Neural progenitor cell (in vitro differentiated cells): ENCODE measurements around the gene TMEFF2. TPM values are rescaled to one million over a fixed set of nuclear protein-coding genes. Genes with fewer than 3 reads are reported as not detected.

Experiments used
- DNase-seq: peaks from one replicate; pipeline ENCODE4 v3.0.0-alpha.2; 2016; ENCODE audit warnings: low spot score
- H2AFZ ChIP-seq: fragments of 200-600 bp; sonication (generic); replicated peaks from 2 replicates; pipeline ENCODE4 v1.6.1; 2016; ENCODE audit warnings: antibody characterized with exemption
- H3F3A ChIP-seq: fragments of 200-600 bp; sonication (generic); 2 replicates; pipeline ENCODE4 v1.6.1; 2016; ENCODE audit warnings: antibody characterized with exemption, low read depth
- H3K27ac ChIP-seq: fragments of 200-600 bp; sonication (generic); 2 replicates; pipeline ENCODE4 v1.5.1; 2016; ENCODE audit warnings: mild to moderate bottlenecking
- H3K27me3 ChIP-seq: fragments of 200-600 bp; sonication (generic); 2 replicates; pipeline ENCODE4 v1.6.1; 2016; ENCODE audit warnings: mild to moderate bottlenecking, moderate library complexity
- H3K36me3 ChIP-seq: fragments of 200-600 bp; sonication (generic); 2 replicates; pipeline ENCODE4 v1.5.1; 2016
- H3K4me1 ChIP-seq: fragments of 200-600 bp; sonication (generic); 2 replicates; pipeline ENCODE4 v1.6.1; 2016; ENCODE audit warnings: mixed run types
- H3K4me2 ChIP-seq: fragments of 200-600 bp; sonication (generic); 2 replicates; pipeline ENCODE4 v1.6.1; 2016
- H3K4me3 ChIP-seq: fragments of 200-600 bp; sonication (generic); 2 replicates; pipeline ENCODE4 v1.5.1; 2016
- H3K79me2 ChIP-seq: fragments of 200-600 bp; sonication (generic); 2 replicates; pipeline ENCODE4 v1.6.1; 2016; ENCODE audit warnings: low read depth
- H3K9ac ChIP-seq: fragments of 200-600 bp; sonication (generic); 2 replicates; pipeline ENCODE4 v1.6.1; 2016
- H3K9me3 ChIP-seq: fragments of 200-600 bp; sonication (generic); 2 replicates; pipeline ENCODE4 v1.5.1; 2016; ENCODE audit warnings: low read depth
- H4K20me1 ChIP-seq: fragments of 200-600 bp; sonication (generic); 2 replicates; pipeline ENCODE4 v1.6.1; 2016; ENCODE audit warnings: low read depth
- H3K27ac Mint-ChIP-seq: 3 replicates; pipeline ENCODE4 v1.8.0; 2021; ENCODE audit warnings: mixed read lengths
- H3K27me3 Mint-ChIP-seq: 2 replicates; pipeline ENCODE4 v1.8.0; 2022; ENCODE audit warnings: low read depth, mild to moderate bottlenecking, inconsistent platforms, moderate library complexity, mixed read lengths; ENCODE audit not compliant: insufficient read depth
- H3K36me3 Mint-ChIP-seq: 3 replicates; pipeline ENCODE4 v1.8.0; 2021; ENCODE audit warnings: mixed read lengths
- H3K4me1 Mint-ChIP-seq: 3 replicates; pipeline ENCODE4 v1.8.0; 2021; ENCODE audit warnings: mixed read lengths
- H3K4me3 Mint-ChIP-seq: 3 replicates; pipeline ENCODE4 v1.8.0; 2021; ENCODE audit warnings: mild to moderate bottlenecking, moderate library complexity, mixed read lengths
- H3K9me3 Mint-ChIP-seq: 3 replicates; pipeline ENCODE4 v1.8.0; 2020; ENCODE audit warnings: mixed read lengths
- EZH2 ChIP-seq: fragments of 200-600 bp; sonication (generic); IDR thresholded peaks from 2 replicates; pipeline ENCODE4 v1.6.1; 2017; ENCODE audit warnings: antibody characterized with exemption, mild to moderate bottlenecking, moderate library complexity
- EZH2phosphoT487 ChIP-seq: fragments of 200-600 bp; sonication (generic); IDR thresholded peaks from 2 replicates; pipeline ENCODE4 v1.6.1; 2017; ENCODE audit warnings: antibody characterized with exemption
- total RNA-seq: library from RNA; depleted of rRNA; stranded (reverse); fragments of >200 nt; gene quantifications from 2 replicates; pipeline ENCODE4 v1.2.3, GENCODE V29; 2015; ENCODE audit warnings: low replicate concordance
- TF ChIP-seq, protein P1 (sequence below): fragments of 200-600 bp; sonication (generic); IDR thresholded peaks from 2 replicates; pipeline ENCODE4 v1.5.1; 2017; ENCODE audit warnings: antibody characterized with exemption, mild to moderate bottlenecking

TMEFF2 gene
- total RNA-seq, 1 donor from 2014 or later, result 1.7 TPM

DNA sequence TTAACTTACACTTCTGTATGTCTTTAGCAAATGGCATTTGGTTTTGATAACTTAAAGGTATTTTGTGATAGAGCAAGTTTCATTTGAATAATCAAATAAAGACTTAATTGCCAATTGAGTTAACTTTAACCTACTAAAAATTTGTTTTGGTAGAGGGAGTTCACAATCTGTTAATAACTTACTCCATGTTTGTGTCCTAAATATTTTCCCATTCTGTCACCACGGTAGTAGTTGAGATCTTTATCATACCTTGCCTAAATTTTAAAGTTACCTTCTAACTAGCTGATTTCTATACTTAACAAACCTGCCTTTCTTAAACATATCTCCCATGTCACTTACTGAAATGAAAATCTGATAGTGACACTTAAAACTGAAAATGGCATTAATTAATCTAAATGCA lies 127.1 kb downstream of the TMEFF2 start:
- no peaks in the 10 kb centered on the region for H3K27me3 ChIP-seq
- no peak overlapping the region for H3K4me2 ChIP-seq
- no peak overlapping the region for H3K27ac ChIP-seq
- H3K4me1 ChIP-seq, result no peaks in the 10 kb centered on the region
- H3K36me3 ChIP-seq, result no peaks in the 10 kb centered on the region
- H3K79me2 ChIP-seq, result no peaks in the 10 kb centered on the region
- no peak overlapping the region for H3K9ac ChIP-seq
- Mint-ChIP-seq H3K36me3 (no peaks in the 10 kb centered on the region), H3K4me1 (no peaks in the 10 kb centered on the region), H3K27ac (no peak overlapping the region), H3K9me3 (no peaks in the 10 kb centered on the region), H3K27me3 (no peaks in the 10 kb centered on the region), H3K4me3 (no peak overlapping the region)
- H3F3A ChIP-seq, result no peaks in the 10 kb centered on the region
- no peak overlapping the region for H2AFZ ChIP-seq
- H3K9me3 ChIP-seq, result no peaks in the 10 kb centered on the region
- no peaks in the 10 kb centered on the region for H4K20me1 ChIP-seq
- no peak overlapping the region for H3K4me3 ChIP-seq
- DNase-seq, result no peak
- TF ChIP-seq EZH2, result no peak
- no peak for TF ChIP-seq EZH2phosphoT487
- TF ChIP-seq, protein P1, sequence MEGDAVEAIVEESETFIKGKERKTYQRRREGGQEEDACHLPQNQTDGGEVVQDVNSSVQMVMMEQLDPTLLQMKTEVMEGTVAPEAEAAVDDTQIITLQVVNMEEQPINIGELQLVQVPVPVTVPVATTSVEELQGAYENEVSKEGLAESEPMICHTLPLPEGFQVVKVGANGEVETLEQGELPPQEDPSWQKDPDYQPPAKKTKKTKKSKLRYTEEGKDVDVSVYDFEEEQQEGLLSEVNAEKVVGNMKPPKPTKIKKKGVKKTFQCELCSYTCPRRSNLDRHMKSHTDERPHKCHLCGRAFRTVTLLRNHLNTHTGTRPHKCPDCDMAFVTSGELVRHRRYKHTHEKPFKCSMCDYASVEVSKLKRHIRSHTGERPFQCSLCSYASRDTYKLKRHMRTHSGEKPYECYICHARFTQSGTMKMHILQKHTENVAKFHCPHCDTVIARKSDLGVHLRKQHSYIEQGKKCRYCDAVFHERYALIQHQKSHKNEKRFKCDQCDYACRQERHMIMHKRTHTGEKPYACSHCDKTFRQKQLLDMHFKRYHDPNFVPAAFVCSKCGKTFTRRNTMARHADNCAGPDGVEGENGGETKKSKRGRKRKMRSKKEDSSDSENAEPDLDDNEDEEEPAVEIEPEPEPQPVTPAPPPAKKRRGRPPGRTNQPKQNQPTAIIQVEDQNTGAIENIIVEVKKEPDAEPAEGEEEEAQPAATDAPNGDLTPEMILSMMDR, result no peak

DNA sequence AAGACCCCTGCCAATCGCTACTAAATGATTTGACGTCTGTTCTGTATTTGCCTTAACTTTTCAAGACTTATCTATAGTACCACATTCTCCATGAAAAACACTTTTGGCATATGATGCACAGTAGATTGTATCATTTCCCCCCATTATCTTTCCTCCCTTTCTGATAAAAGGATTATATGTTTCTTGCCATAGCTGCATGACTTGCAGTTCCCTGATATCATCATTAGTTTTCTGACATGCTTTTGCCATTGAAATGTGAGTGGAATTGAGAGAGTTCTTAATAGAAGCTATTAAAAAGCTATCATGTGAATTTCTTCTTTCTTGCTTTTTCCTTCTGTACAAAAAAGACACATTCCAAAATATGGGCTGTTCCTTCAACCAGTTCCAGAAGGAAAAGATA lies 130.3 kb downstream of the TMEFF2 start:
- no peaks in the 10 kb centered on the region for H3K36me3 Mint-ChIP-seq
- H3K4me3 ChIP-seq, result no peak overlapping the region
- H3K36me3 ChIP-seq, result no peaks in the 10 kb centered on the region
- no peaks in the 10 kb centered on the region for H3K9me3 Mint-ChIP-seq
- no peaks in the 10 kb centered on the region for H3K79me2 ChIP-seq
- H3K27ac Mint-ChIP-seq, result no peak overlapping the region
- H3K27ac ChIP-seq, result no peak overlapping the region
- no peak overlapping the region for H3K9ac ChIP-seq
- no peaks in the 10 kb centered on the region for H4K20me1 ChIP-seq
- TF ChIP-seq, protein P1, result no peak
- TF ChIP-seq EZH2phosphoT487, result no peak
- TF ChIP-seq EZH2, result no peak
- H3K4me1 ChIP-seq, result peaks cover 2% of the 10 kb centered on the region
- no peak overlapping the region for H3K4me3 Mint-ChIP-seq
- H2AFZ ChIP-seq, result no peak overlapping the region
- no peaks in the 10 kb centered on the region for H3F3A ChIP-seq
- H3K4me2 ChIP-seq, result no peak overlapping the region
- no peak for DNase-seq
- H3K4me1 Mint-ChIP-seq, result no peaks in the 10 kb centered on the region
- no peaks in the 10 kb centered on the region for H3K27me3 ChIP-seq
- H3K9me3 ChIP-seq, result no peaks in the 10 kb centered on the region
- no peaks in the 10 kb centered on the region for H3K27me3 Mint-ChIP-seq

DNA sequence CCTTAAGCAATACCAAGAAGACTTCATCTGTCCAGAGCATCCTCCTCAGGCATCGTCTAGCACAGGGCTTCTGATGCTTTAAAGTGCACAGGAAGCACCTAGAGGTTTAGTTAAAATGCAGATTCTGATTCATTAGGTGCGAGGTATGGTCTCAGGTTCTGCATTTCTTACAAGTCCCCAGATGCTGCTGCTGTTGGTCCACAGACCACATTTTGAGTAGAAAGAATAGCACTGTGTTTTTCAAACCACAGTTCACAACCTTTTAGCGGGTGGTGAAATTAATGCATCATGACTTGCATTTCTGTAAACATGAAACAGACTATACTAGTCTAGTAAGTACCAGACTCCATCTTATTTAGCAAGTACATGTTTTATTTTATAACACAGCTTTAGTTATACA lies 134.6 kb downstream of the TMEFF2 start:
- H3K27me3 Mint-ChIP-seq, result peaks cover 3% of the 10 kb centered on the region
- no peaks in the 10 kb centered on the region for H3K4me1 Mint-ChIP-seq
- H4K20me1 ChIP-seq, result no peaks in the 10 kb centered on the region
- no peaks in the 10 kb centered on the region for H3K9me3 ChIP-seq
- no peaks in the 10 kb centered on the region for H3F3A ChIP-seq
- no peak for DNase-seq
- no peaks in the 10 kb centered on the region for H3K36me3 Mint-ChIP-seq
- H2AFZ ChIP-seq, result no peak overlapping the region
- H3K4me2 ChIP-seq, result no peak overlapping the region
- H3K36me3 ChIP-seq, result no peaks in the 10 kb centered on the region
- H3K79me2 ChIP-seq, result no peaks in the 10 kb centered on the region
- no peak overlapping the region for H3K4me3 Mint-ChIP-seq
- TF ChIP-seq, protein P1, result no peak
- TF ChIP-seq EZH2 (no peak), EZH2phosphoT487 (no peak)
- H3K27me3 ChIP-seq, result no peaks in the 10 kb centered on the region
- no peak overlapping the region for H3K27ac Mint-ChIP-seq
- peaks cover 4% of the 10 kb centered on the region for H3K4me1 ChIP-seq
- H3K27ac ChIP-seq, result no peak overlapping the region
- H3K9me3 Mint-ChIP-seq, result no peaks in the 10 kb centered on the region
- no peak overlapping the region for H3K4me3 ChIP-seq
- no peak overlapping the region for H3K9ac ChIP-seq

DNA sequence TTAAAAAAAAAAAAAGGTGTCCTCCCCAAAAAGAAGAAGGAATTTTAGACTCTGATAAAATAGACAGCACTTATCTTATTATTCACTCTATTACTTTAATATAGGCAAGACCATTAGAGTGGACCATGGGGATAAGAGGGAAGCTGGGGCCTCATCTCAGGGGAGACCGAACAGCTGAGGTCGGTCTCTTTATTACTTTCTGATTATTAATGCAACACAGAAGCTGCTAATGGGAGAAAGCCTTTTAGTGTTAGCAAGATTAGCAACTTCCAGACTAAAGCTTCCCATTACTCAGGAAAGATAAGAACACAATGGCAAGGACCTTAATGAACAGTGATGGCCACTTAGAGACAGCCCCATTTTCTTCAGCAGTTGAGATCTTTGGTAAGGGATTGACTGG lies 135.5 kb downstream of the TMEFF2 start:
- Histone ChIP-seq H3K27ac (no peak overlapping the region), H2AFZ (no peak overlapping the region), H3K4me2 (no peak overlapping the region), H3F3A (no peaks in the 10 kb centered on the region), H3K9ac (no peak overlapping the region), H3K9me3 (no peaks in the 10 kb centered on the region), H3K4me1 (peaks cover 4% of the 10 kb centered on the region), H4K20me1 (no peaks in the 10 kb centered on the region), H3K4me3 (no peak overlapping the region), H3K27me3 (no peaks in the 10 kb centered on the region), H3K79me2 (no peaks in the 10 kb centered on the region), H3K36me3 (no peaks in the 10 kb centered on the region)
- DNase-seq, result no peak
- Mint-ChIP-seq H3K27me3 (peaks cover 3% of the 10 kb centered on the region), H3K4me1 (peaks cover 2% of the 10 kb centered on the region), H3K36me3 (no peaks in the 10 kb centered on the region), H3K27ac (no peak overlapping the region), H3K9me3 (no peaks in the 10 kb centered on the region), H3K4me3 (no peak overlapping the region)
- TF ChIP-seq EZH2phosphoT487 (no peak), EZH2 (no peak)
- TF ChIP-seq, protein P1, result no peak
